ENCODE measurements around the gene TRAPPC2. TPM values are rescaled to one million over a fixed set of nuclear protein-coding genes. Genes with fewer than 3 reads are reported as not detected.
A peak's percentile ranks its signal among the peaks of the same experiment; 100 is the strongest.

TRAPPC2 gene
- total RNA-seq = 14.7 and 14.8 TPM in 2 replicates
- long read RNA-seq, transcript TRAPPC2-203 (6 exons, 2,776 nt) = minor isoform, 8 of 31 reads
- long read RNA-seq, transcript TRAPPC2-201 (5 exons, 2,716 nt) = major isoform, 14 of 31 reads
- long read RNA-seq, partial matches to known transcripts = 1 of 31 reads
- long read RNA-seq, other reads (novel, unspliced or antisense) = 7 of 31 reads

- H3K4me3 Mint-ChIP-seq (ENCODE audit: unreplicated experiment) = peak within 1 kb of the TSS; percentile 90
- H3K9me3 Mint-ChIP-seq (ENCODE audit: unreplicated experiment) = no peaks in the 10 kb centered on the region
- peak within 1 kb of the TSS; percentile 93 for H3K27ac Mint-ChIP-seq (ENCODE audit: unreplicated experiment)
- TF ChIP-seq CTCF (IDR thresholded peaks at IDR 0.05) = no peak
- H3K4me1 Mint-ChIP-seq (ENCODE audit: unreplicated experiment) = peaks cover 11% of the 10 kb centered on the region
- H3K27me3 Mint-ChIP-seq (ENCODE audit: unreplicated experiment) = no peaks in the 10 kb centered on the region
- H3K36me3 Mint-ChIP-seq (ENCODE audit: unreplicated experiment) = peaks cover 2% of the 10 kb centered on the region
- DNase-seq (ENCODE audit: extremely low spot score, unreplicated experiment) = peak; percentile 95
Measured at GRCh38 chrX:13734278-13735172, at the start of gene TRAPPC2, which contains the start of gene OFD1. Gene TRAPPC2 (minus strand): TSS chrX:13734620. CDS start chrX:13719963, 14,657 bp downstream. Gene OFD1 (plus strand): TSS chrX:13734748. CDS start chrX:13735072, 324 bp downstream.

GRCh38 chrX:13780868-13781427 lies 46.5 kb upstream of the TRAPPC2 start:
- Mint-ChIP-seq H3K4me3 (ENCODE audit: unreplicated experiment) (no peak overlapping the region), H3K36me3 (ENCODE audit: unreplicated experiment) (no peaks in the 10 kb centered on the region), H3K4me1 (ENCODE audit: unreplicated experiment) (no peaks in the 10 kb centered on the region), H3K27ac (ENCODE audit: unreplicated experiment) (no peak overlapping the region), H3K9me3 (ENCODE audit: unreplicated experiment) (no peaks in the 10 kb centered on the region), H3K27me3 (ENCODE audit: unreplicated experiment) (no peaks in the 10 kb centered on the region)
- TF ChIP-seq CTCF (IDR thresholded peaks at IDR 0.05) = no peak
- no peak for DNase-seq (ENCODE audit: extremely low spot score, unreplicated experiment)

- H3K36me3 Mint-ChIP-seq (ENCODE audit: unreplicated experiment) = peaks cover 8% of the 10 kb centered on the region
- no peak overlapping the region for H3K27ac Mint-ChIP-seq (ENCODE audit: unreplicated experiment)
- H3K4me1 Mint-ChIP-seq (ENCODE audit: unreplicated experiment) = no peaks in the 10 kb centered on the region
- TF ChIP-seq CTCF (IDR thresholded peaks at IDR 0.05) = no peak
- H3K4me3 Mint-ChIP-seq (ENCODE audit: unreplicated experiment) = no peak overlapping the region
- no peaks in the 10 kb centered on the region for H3K9me3 Mint-ChIP-seq (ENCODE audit: unreplicated experiment)
- no peak for DNase-seq (ENCODE audit: extremely low spot score, unreplicated experiment)
- no peaks in the 10 kb centered on the region for H3K27me3 Mint-ChIP-seq (ENCODE audit: unreplicated experiment)
Measured at GRCh38 chrX:13778916-13779315, 44.5 kb upstream of the TRAPPC2 start.

- H3K4me1 Mint-ChIP-seq (ENCODE audit: unreplicated experiment) = no peaks in the 10 kb centered on the region
- no peak for TF ChIP-seq CTCF (IDR thresholded peaks at IDR 0.05)
- H3K4me3 Mint-ChIP-seq (ENCODE audit: unreplicated experiment) = no peak overlapping the region
- H3K27me3 Mint-ChIP-seq (ENCODE audit: unreplicated experiment) = no peaks in the 10 kb centered on the region
- no peak overlapping the region for H3K27ac Mint-ChIP-seq (ENCODE audit: unreplicated experiment)
- H3K9me3 Mint-ChIP-seq (ENCODE audit: unreplicated experiment) = no peaks in the 10 kb centered on the region
- peaks cover 18% of the 10 kb centered on the region for H3K36me3 Mint-ChIP-seq (ENCODE audit: unreplicated experiment)
- DNase-seq (ENCODE audit: extremely low spot score, unreplicated experiment) = no peak
Measured at GRCh38 chrX:13776387-13776786, 42.0 kb upstream of the TRAPPC2 start.

- Mint-ChIP-seq H3K27me3 (ENCODE audit: unreplicated experiment) (no peaks in the 10 kb centered on the region), H3K4me3 (ENCODE audit: unreplicated experiment) (no peak overlapping the region), H3K4me1 (ENCODE audit: unreplicated experiment) (no peaks in the 10 kb centered on the region), H3K27ac (ENCODE audit: unreplicated experiment) (no peak overlapping the region), H3K9me3 (ENCODE audit: unreplicated experiment) (no peaks in the 10 kb centered on the region), H3K36me3 (ENCODE audit: unreplicated experiment) (peaks cover 18% of the 10 kb centered on the region)
- DNase-seq (ENCODE audit: extremely low spot score, unreplicated experiment) = no peak
- TF ChIP-seq CTCF (IDR thresholded peaks at IDR 0.05) = no peak
Measured at GRCh38 chrX:13775837-13776236, 41.4 kb upstream of the TRAPPC2 start.
